LNCAP (cell line): ENCODE measurements around the gene OTOF.
A peak's percentile ranks its signal among the peaks of the same experiment; 100 is the strongest.

Experiments used
- TF ChIP-seq, protein P1 (sequence below): fragments of 450-650 bp; IDR thresholded peaks from 2 replicates; pipeline ENCODE4 v1.5.1; 2017; ENCODE audit warnings: mild to moderate bottlenecking

Gene OTOF

DNA sequence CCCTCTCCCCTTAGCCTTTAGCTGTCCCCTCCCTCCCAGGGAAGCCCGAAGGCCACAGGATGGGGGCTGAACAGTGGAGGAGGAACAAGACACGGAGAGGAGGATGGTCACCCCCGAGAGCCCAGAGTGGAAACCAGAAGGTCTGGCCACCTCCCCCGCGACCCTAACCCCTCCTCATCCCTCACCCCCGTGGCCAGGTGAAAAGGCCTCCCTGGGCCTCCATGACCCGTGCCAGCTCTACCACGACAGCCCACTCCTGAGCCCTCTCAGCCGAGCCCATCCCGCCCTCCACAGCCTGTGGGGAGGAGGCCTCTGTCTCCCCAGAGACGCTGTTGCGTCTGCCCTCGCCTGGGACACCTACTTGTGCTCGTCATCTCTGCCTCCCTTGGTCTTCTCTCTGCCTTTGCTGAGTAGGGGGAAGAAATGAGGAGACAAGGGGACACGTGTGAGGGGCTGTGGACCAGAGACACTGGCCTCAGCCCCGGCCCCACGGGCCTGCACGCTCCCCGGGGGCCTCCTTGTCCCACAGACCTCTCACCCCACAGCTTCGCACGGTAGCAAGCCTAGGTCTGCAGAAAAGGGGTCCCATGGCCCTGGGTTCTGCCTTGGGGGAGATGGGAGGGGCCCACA, 32.5 kb upstream of the OTOF start:
- TF ChIP-seq, protein P1, sequence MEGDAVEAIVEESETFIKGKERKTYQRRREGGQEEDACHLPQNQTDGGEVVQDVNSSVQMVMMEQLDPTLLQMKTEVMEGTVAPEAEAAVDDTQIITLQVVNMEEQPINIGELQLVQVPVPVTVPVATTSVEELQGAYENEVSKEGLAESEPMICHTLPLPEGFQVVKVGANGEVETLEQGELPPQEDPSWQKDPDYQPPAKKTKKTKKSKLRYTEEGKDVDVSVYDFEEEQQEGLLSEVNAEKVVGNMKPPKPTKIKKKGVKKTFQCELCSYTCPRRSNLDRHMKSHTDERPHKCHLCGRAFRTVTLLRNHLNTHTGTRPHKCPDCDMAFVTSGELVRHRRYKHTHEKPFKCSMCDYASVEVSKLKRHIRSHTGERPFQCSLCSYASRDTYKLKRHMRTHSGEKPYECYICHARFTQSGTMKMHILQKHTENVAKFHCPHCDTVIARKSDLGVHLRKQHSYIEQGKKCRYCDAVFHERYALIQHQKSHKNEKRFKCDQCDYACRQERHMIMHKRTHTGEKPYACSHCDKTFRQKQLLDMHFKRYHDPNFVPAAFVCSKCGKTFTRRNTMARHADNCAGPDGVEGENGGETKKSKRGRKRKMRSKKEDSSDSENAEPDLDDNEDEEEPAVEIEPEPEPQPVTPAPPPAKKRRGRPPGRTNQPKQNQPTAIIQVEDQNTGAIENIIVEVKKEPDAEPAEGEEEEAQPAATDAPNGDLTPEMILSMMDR, result no peak

DNA sequence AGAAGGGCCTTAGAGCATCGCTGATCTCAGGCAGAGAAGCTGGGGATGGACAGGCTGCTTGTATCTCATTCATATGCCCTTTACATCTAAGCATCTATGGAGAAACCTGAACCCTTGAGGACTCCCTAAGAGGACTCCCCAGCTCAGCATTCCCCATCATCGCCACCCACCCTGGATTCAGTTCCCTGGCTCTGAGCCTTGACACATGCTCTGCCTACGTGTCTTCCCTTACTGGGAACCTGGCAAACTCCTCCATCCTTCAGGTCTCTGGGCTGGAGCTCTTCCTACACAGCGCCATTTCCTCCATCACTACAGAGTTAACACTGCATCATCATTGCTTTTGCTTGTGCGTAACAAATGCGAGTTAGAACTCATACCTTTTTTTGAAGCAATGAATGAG, 31.2 kb upstream of the OTOF start:
- TF ChIP-seq, protein P1, result no peak

DNA sequence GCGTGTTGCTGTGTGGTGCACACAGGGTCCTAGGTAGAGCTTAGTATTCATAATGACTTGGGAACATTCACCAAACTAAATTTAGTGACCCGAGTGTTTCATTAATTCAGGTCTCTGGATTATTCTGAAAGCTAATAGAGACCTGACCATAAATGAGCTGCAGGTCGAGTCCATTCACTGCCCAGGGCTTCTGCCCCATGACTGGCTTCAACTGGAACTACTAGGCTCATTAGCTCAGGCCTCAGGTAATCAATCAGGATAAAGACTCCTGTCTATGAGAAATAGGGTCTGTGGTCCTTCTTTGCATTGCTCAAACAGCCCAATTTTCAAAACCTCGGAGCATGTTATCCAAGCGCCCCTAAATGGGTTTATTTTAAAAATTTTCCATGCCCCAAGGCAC, 30.0 kb upstream of the OTOF start:
- TF ChIP-seq, protein P1, result no peak

DNA sequence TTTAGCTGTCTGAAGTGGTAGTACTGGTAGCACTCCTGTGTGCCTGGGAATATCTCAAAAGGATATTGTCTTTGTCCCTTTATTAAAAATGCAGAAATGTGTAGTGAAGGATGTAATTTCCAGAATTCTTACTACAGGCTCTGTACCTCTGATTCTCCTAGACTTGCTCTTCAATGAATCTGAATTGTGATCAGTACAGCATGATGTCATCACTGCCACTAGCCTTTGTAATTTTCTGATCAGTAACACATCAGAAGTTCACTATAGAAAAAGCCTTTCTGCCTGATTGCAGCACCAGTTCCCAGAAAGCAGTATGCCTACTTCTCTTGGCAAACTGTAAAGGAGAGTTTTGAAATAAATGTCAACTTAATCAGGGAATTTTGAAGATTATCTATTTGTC, 29.2 kb upstream of the OTOF start:
- TF ChIP-seq, protein P1, result no peak

DNA sequence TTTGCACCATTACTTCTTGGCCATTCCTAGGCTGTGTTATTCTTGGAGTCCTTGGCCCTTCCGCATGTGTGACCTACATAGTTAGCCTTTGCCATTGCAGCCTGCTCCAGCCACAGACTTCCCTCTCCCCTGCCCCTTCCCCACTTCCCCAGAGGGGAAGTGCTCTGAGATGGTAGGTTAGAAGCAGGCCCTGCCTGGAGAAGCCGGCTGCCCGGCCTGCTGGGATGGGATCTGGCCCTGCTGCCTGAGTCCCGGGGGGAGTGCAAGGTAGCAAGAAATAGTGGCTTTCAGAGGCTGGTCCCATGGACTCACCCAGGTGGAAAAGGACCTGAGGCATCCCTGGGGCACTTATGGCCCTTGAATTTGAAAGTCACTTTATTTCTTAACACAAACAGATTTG, 28.4 kb upstream of the OTOF start:
- TF ChIP-seq, protein P1, result no peak

DNA sequence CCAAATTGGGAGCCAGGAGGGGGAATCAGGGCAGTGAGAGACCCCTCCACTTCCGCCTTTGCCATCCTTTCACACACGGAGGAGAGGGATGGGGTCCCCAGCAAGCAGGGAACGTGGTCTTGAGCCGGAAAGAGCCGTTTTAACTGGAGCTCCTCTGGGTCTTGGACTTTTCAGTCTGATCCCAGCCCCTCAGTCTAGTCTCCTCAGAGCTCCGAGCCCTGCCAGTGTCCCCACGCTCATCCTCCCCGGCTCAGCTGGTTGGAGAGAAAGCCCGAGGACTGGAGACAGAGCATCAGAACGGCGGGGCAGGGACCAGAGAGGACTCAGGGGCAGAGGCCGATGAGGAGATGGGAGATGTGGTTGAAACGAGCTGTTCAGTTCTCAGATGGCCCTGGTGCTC, 26.1 kb upstream of the OTOF start:
- TF ChIP-seq, protein P1, result no peak

DNA sequence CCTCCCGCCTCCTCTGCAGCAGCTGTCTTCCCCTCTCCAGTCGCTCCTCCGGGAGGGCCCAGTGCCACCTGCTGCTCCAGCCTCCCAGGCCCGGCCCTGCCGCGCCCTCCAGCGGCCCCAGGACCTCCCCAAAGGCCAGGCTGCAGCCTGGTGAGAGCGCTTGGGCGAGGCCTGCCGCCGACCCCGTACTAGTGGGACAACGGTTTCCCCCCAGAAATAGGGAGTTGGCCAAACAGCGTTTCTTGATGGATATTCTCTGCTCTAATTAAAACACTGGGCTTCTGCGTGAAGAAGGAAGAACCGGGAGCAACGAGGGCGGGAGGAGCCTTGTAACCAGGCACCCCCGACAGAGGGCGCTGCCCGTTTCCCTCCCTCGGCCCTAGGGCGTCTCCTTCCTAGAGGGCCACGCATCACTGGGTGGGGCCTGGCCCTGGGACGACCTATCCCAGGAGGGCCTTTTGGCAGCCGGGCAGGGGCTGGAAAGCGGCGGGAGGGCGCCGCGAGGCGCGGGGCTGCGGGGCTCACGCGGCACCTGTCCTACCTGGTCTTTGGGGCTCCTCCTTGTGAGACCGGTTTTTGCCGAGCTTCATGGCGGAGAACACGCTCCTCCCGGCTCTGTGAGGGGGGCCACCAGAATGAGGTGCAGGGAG, 25.4 kb upstream of the OTOF start:
- TF ChIP-seq, protein P1, result peak; percentile 93
